Liver (tissue), 3 donors: ENCODE data around the gene LASP1.

Source experiments
- ATF3 ChIP-seq: IDR thresholded peaks from 2 replicates; pipeline ENCODE4 v1.6.1; 2016; ENCODE audit warnings: antibody characterized with exemption
- EGR1 ChIP-seq, 2 donors: IDR thresholded peaks; 2 replicates each; pipeline ENCODE4 v1.6.1; 2016 to 2018; ENCODE audit warnings: antibody characterized with exemption in 2 of 2, low read depth in 2 of 2
- FOXA2 ChIP-seq: IDR thresholded peaks from 2 replicates; pipeline ENCODE4 v1.6.1; 2016; ENCODE audit warnings: antibody characterized with exemption
- GABPA ChIP-seq, 2 donors: IDR thresholded peaks in 1 of 2; conservative IDR thresholded peaks in 1 of 2; 2 replicates each; pipeline ENCODE4 v1.6.1; 2016; ENCODE audit warnings: antibody characterized with exemption in 2 of 2, mild to moderate bottlenecking in 1 of 2, moderate library complexity in 1 of 2
- JUND ChIP-seq, 2 donors: IDR thresholded peaks; 2 replicates each; pipeline ENCODE4 v1.6.1; 2016; ENCODE audit warnings: antibody characterized with exemption in 2 of 2
- RAD21 ChIP-seq, 2 donors: IDR thresholded peaks; 2 replicates each; pipeline ENCODE4 v1.6.1; 2016; ENCODE audit warnings: antibody characterized with exemption in 2 of 2, mild to moderate bottlenecking in 2 of 2
- RXRA ChIP-seq, 2 donors: IDR thresholded peaks; 2 replicates each; pipeline ENCODE4 v1.6.1; 2017 to 2018; ENCODE audit warnings: antibody characterized with exemption in 2 of 2, mild to moderate bottlenecking in 1 of 2
- SP1 ChIP-seq: IDR thresholded peaks from 2 replicates; pipeline ENCODE4 v1.6.1; 2018; ENCODE audit warnings: antibody characterized with exemption, mild to moderate bottlenecking
- TAF1 ChIP-seq: conservative IDR thresholded peaks from 2 replicates; pipeline ENCODE4 v1.6.1; 2016; ENCODE audit warnings: antibody characterized with exemption, mild to moderate bottlenecking
- YY1 ChIP-seq: IDR thresholded peaks from 2 replicates; pipeline ENCODE4 v1.6.1; 2016; ENCODE audit warnings: antibody characterized with exemption, mild to moderate bottlenecking
- TF ChIP-seq, protein P1 (sequence below): fragments of 150-350 bp; IDR thresholded peaks from 2 replicates; pipeline ENCODE4 v1.5.1; 2017; ENCODE audit warnings: improper control_type of control experiment, low read depth, low read length; ENCODE audit not compliant: missing input control
- TF ChIP-seq, protein P2 (sequence below): IDR thresholded peaks from 2 replicates; pipeline ENCODE4 v1.6.1; 2016; ENCODE audit warnings: antibody characterized with exemption
- TF ChIP-seq, protein P3 (sequence below): IDR thresholded peaks from 2 replicates; pipeline ENCODE4 v1.6.1; 2016; ENCODE audit warnings: antibody characterized with exemption, mild to moderate bottlenecking
- donor health status: healthy.
- donor health status: healthy.

DNA sequence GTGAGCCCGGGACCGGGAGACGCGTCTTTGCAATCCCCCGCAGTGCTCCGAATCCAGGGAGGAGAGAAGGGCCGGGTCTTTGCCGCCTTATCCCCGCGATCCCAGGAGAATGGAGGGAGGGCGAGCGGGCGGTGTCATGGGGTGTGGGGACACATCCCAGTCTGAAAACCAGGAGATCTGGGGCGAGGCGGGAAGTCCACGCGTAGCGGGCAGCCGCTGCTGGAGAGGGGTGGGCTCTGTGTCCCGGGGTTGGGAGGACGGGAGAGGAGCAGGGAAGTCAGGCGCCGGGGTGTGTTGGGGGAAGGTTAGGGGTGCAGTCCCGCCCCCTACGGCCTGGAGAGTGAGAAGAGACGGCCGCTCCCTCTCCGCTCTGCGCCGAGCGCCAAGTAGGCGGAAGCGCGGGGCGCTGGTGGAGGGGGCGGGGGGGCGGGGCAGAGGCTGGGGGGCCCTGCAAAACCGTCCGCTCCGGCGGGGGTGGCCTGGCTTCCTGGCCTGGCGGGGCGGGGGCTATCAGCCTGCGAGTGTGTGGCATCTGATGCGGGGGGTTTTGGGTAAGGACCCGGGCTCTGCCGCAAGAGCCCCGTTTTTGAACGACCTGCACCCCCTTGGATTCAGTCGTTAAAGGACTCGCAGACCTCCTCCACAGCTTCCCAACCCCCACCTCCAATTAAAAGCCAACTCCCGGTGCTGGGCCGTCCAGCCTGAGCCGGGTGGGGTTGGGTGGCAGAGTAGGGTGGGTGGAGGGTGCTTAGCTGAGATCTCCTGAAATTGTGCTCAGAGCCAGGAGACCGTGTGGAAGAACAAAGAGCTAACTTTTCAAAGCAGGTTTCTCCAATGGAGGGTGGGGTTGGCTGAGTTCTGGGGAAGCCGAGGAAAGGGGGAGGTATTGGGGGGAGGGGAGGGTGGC, 654 bp downstream of the LASP1 start:
- TF ChIP-seq TAF1 (no peak), RAD21 (IDR thresholded peaks at IDR 0.05) (no peak), JUND (IDR thresholded peaks at IDR 0.05) (no peak), RXRA (IDR thresholded peaks at IDR 0.05) (no peak), SP1 (no peak), EGR1 (IDR thresholded peaks at IDR 0.05; ENCODE audit: low read depth in 2 of 2) (no peak), GABPA (IDR thresholded peaks at IDR 0.05 in 1 of 2, conservative IDR thresholded peaks at IDR 0.05 in 1 of 2) (no peak), ATF3 (no peak), YY1 (peak; percentile 27), FOXA2 (no peak)
- TF ChIP-seq, protein P1, sequence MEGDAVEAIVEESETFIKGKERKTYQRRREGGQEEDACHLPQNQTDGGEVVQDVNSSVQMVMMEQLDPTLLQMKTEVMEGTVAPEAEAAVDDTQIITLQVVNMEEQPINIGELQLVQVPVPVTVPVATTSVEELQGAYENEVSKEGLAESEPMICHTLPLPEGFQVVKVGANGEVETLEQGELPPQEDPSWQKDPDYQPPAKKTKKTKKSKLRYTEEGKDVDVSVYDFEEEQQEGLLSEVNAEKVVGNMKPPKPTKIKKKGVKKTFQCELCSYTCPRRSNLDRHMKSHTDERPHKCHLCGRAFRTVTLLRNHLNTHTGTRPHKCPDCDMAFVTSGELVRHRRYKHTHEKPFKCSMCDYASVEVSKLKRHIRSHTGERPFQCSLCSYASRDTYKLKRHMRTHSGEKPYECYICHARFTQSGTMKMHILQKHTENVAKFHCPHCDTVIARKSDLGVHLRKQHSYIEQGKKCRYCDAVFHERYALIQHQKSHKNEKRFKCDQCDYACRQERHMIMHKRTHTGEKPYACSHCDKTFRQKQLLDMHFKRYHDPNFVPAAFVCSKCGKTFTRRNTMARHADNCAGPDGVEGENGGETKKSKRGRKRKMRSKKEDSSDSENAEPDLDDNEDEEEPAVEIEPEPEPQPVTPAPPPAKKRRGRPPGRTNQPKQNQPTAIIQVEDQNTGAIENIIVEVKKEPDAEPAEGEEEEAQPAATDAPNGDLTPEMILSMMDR, result no peak
- TF ChIP-seq, protein P2, sequence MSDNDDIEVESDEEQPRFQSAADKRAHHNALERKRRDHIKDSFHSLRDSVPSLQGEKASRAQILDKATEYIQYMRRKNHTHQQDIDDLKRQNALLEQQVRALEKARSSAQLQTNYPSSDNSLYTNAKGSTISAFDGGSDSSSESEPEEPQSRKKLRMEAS, result no peak
- TF ChIP-seq, protein P3, sequence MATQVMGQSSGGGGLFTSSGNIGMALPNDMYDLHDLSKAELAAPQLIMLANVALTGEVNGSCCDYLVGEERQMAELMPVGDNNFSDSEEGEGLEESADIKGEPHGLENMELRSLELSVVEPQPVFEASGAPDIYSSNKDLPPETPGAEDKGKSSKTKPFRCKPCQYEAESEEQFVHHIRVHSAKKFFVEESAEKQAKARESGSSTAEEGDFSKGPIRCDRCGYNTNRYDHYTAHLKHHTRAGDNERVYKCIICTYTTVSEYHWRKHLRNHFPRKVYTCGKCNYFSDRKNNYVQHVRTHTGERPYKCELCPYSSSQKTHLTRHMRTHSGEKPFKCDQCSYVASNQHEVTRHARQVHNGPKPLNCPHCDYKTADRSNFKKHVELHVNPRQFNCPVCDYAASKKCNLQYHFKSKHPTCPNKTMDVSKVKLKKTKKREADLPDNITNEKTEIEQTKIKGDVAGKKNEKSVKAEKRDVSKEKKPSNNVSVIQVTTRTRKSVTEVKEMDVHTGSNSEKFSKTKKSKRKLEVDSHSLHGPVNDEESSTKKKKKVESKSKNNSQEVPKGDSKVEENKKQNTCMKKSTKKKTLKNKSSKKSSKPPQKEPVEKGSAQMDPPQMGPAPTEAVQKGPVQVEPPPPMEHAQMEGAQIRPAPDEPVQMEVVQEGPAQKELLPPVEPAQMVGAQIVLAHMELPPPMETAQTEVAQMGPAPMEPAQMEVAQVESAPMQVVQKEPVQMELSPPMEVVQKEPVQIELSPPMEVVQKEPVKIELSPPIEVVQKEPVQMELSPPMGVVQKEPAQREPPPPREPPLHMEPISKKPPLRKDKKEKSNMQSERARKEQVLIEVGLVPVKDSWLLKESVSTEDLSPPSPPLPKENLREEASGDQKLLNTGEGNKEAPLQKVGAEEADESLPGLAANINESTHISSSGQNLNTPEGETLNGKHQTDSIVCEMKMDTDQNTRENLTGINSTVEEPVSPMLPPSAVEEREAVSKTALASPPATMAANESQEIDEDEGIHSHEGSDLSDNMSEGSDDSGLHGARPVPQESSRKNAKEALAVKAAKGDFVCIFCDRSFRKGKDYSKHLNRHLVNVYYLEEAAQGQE, result no peak
